ENCODE measurements around the gene CTNNB1.

Gene CTNNB1

GRCh38 chr3:41198046-41198445 is 1.3 kb upstream of the CTNNB1 start:
- no peak for TF ChIP-seq CTCF (IDR thresholded peaks at IDR 0.05; ENCODE audit: extremely low read depth, insufficient read depth, missing control alignments)
- no peak for DNase-seq (ENCODE audit: low spot score)
- in situ Hi-C loops (cut with MboI; ENCODE audit: low pct_unique_long_range_greater_than_20kb, low sequenced_read_pairs, unreplicated experiment): no loop called here

GRCh38 chr3:41198526-41198925 is 779 bp upstream of the CTNNB1 start:
- in situ Hi-C loops (cut with MboI; ENCODE audit: low pct_unique_long_range_greater_than_20kb, low sequenced_read_pairs, unreplicated experiment): no loop called here
- TF ChIP-seq CTCF (IDR thresholded peaks at IDR 0.05; ENCODE audit: extremely low read depth, insufficient read depth, missing control alignments): no peak
- no peak for DNase-seq (ENCODE audit: low spot score)

- in situ Hi-C loops (cut with MboI; ENCODE audit: low pct_unique_long_range_greater_than_20kb, low sequenced_read_pairs, unreplicated experiment): no loop called here
- no peak for TF ChIP-seq CTCF (IDR thresholded peaks at IDR 0.05; ENCODE audit: extremely low read depth, insufficient read depth, missing control alignments)
- DNase-seq (ENCODE audit: low spot score): peak; percentile 79
Measured at GRCh38 chr3:41199866-41200668, 762 bp downstream of the CTNNB1 start.

GRCh38 chr3:41200669-41201021 is 1.3 kb downstream of the CTNNB1 start:
- no peak for TF ChIP-seq CTCF (IDR thresholded peaks at IDR 0.05; ENCODE audit: extremely low read depth, insufficient read depth, missing control alignments)
- peak; percentile 18 for DNase-seq (ENCODE audit: low spot score)
- in situ Hi-C loops (cut with MboI; ENCODE audit: low pct_unique_long_range_greater_than_20kb, low sequenced_read_pairs, unreplicated experiment): no loop called here

- in situ Hi-C loops (cut with MboI; ENCODE audit: low pct_unique_long_range_greater_than_20kb, low sequenced_read_pairs, unreplicated experiment): no loop called here
- no peak for DNase-seq (ENCODE audit: low spot score)
- TF ChIP-seq CTCF (IDR thresholded peaks at IDR 0.05; ENCODE audit: extremely low read depth, insufficient read depth, missing control alignments): no peak
Measured at GRCh38 chr3:41202075-41202833, 2.9 kb downstream of the CTNNB1 start.

GRCh38 chr3:41202834-41203345 is 3.6 kb downstream of the CTNNB1 start:
- TF ChIP-seq CTCF (IDR thresholded peaks at IDR 0.05; ENCODE audit: extremely low read depth, insufficient read depth, missing control alignments): peak; percentile 30
- DNase-seq (ENCODE audit: low spot score): peak; percentile 17
- in situ Hi-C loops (cut with MboI; ENCODE audit: low pct_unique_long_range_greater_than_20kb, low sequenced_read_pairs, unreplicated experiment): no loop called here
